GM10847 (cell line): ENCODE results near the gene KDSR.

Source experiments
- POLR2A ChIP-seq: IDR thresholded peaks from 2 replicates; pipeline ENCODE4 v1.6.1; 2011; ENCODE audit not compliant: insufficient read length; ENCODE audit errors: extremely low read depth

Gene KDSR

DNA sequence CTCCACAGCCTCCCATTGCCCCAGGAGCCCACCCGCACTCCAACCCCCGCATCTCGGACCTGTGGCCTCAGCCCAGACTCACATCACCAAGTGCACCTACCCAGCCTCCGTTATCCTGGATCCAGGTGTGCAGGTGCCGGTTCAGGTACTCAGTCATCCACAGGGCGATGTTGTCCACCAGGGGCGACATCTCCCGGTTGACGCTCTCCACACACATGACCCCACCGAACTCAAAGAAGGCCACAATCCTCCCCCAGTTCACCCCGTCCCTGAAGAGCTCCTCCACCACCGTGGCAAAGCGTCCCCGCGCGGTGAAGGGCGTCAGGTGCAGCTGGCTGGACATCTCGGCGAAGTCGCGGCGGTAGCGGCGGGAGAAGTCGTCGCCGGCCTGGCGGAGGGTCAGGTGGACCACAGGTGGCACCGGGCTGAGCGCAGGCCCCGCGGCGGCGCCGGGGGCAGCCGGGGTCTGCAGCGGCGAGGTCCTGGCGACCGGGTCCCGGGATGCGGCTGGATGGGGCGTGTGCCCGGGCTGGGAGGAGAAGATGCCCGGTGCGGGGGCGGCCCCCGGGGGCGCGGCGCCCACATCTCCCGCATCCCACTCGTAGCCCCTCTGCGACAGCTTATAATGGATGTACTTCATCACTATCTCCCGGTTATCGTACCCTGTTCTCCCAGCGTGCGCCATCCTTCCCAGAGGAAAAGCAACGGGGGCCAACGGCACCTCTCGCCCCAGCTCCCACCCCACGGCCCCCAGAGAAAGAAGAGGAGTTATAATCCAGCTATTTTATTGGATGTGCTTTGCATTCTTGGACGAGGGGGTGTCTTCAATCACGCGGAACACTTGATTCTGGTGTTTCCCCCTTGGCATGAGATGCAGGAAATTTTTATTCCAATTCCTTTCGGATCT, 48.8 kb downstream of the KDSR start:
- peak; percentile 54 for TF ChIP-seq POLR2A

DNA sequence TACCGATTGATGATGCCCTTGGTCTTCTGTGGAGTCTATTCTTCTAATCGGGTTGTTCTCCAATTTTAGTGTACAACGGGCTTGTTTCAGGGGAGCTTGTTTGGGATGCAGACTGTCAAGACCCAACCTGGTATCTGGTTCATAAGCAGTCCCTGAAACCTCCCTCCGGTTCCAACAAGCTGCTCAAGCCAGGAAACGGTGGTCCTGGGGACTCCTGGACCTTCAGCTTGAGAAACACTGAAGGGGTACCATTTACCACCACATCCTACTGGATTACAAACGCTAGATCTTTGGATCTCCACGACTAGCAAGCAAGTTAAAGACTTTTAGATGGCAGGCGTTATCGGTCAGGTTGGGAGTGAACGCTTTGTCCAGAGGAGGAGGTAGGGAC, 49.5 kb downstream of the KDSR start:
- no peak for TF ChIP-seq POLR2A

DNA sequence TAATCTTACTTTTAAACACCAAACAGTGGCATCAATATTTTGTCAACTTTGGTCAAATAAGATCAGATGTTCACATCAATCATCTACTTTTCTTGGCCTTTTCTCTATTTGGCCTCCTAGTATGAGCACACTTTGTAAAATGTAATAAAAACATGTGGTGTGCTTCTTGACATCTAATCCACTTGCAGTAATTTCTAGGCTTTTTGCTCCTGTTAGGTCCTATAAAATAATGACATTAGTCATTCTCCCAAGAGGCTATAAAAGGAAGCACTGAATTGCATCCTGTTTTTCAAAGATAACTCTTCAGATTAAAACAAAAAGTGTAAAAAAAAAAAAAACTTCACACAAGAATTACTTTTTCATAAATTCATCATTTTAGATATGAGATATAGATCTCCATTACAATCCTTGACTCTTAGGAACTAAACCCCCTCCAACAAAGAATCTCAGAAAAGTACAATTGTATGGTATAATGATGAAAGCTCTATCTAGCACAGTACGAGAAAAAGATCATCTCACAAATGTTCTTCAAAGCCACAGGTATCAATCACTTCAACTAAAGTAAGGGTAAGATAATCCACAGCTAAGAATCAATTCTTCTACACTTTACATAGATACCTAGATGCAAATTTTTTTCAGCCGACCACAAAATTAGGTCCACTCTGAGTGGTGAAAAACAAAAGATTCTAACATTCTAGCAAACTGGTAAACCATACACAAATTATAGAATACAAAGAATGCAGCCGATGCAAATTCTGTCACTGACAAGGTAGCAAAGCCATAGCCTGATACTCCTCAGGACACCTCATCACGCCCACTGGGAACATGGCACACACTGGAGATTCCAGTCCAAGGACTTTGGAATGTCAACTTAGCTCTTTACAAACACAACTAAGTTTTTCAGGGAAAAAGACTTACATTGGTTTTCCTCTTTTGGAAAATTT, 50.1 kb downstream of the KDSR start:
- TF ChIP-seq POLR2A, result peak; percentile 49

DNA sequence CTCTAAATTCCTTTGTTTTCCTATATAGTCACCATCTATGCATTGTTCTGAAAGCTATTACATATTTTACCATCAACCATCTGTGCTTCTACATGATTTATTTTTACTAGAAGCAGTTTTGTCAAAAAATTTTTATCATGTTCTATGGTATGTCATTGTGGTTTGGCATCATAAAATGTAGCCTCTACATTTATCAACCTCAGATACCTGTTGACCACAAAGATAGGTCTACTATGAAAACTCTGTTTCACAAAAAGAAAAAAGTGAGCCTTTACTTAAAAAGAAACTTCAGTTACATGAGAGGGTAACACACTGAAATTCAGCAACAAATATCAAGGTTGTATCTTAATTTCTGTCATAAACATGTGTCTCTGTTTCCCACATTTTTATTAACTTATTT, 51.1 kb downstream of the KDSR start:
- peak; percentile 14 for TF ChIP-seq POLR2A

DNA sequence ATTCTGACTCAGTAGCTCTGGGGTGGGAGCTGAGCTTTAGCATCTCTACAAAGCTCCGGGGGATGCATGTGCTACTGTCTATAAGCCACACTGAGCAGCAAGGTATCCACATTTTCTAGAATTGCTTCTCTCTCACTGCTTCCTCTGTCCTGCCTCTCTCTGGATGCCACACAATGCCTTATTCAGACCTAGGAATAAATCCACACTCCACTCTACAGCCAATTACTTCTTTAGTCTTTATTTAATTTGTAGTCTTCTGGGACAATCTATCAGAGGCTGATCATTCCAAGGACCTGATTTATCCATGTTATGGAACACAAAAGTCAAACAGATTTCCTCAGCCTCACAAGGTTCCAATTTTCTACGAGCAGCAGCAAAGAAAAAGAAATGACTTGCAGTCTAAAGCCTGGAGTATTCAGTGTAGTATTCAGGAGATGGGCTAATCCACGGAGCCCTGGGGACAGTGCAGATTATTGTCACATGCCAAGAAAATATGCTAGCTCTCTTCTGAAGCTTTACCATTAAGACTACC, 51.8 kb downstream of the KDSR start:
- TF ChIP-seq POLR2A, result no peak

DNA sequence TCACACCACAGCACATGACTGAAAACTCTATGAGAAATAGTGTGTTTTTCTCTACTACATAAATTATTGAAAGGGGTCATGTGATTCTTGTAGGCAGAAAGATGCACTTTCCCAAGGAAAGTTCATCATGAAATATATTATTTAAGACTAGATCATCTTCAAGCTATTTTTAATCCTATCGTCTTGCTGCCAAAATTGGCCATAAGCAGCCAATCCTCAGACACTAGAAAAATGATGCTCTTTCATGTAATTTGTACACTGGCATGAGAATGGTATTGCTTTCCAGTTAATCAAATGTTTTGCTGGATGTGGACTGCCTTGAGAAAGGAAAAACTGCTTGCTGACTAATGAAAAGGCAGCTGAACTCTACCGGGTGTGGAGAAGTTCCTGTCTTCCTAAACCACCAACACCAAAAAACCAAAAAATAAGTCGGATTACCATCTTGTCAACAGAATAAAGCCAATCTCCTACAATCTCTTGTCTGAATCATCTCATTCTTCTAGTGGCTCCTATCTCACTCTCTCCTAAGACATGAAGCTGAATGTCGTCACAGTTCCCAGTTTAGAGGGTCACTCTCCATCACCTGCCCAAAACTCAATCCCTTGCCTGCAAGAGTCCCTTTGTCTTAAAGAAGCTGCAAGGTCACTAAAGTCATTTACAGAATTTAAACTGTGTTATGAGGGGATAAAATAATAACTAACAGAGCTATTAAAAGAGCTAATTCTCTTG, 52.8 kb downstream of the KDSR start:
- TF ChIP-seq POLR2A, result no peak

DNA sequence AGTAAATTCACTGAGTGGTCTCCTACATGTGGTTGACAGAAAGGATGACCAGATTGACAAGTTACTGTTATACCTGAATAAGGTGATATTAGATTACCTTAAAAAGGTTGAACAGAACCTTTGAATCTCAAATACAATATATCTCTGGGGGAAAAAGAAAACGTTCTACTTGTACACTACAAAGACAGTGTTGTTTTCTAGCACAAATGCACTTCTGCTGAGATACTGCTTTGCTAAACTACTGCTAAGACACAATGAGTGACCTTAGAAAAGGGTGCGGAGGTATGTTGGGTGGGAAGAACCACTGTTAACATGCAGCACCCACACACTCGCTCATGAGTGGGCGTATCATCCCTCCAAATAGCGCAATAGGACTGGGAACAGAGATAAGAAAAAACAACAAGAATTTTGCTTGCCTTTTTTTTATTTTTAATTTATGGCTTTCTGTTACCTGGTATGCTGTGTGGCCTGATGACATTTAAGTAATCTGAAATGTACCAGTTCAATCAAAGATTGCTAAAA, 53.5 kb downstream of the KDSR start:
- no peak for TF ChIP-seq POLR2A

DNA sequence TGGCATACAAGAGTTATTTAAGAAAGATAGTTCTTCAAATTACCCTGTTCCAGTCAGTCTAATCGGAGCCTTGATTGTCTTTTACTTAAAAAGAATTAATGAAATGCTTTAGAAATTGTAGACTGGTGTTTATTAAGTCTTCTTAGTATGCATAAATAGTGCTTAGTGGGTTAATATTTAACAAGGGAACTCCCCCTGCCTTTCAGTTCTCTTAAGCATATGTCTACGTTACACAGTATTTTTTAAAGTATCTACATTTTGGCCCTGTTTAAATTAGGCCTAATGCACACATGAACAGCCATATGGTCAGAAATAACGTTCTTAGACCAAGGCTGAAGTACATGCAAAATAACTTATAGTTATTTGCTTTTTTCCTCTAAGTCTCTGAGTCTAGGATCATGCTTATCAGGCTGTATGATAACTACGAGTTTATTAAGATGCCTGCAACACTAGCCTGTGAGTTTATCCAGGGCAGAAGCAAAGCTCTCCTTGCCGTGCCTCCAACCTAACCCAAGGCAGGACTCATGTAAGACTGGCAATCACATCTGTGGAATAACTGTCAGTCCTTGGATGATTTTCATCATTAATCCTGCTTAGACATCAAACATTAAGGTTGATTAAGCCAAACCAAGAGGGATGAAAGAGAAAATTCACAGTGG, 54.1 kb downstream of the KDSR start:
- TF ChIP-seq POLR2A, result no peak

DNA sequence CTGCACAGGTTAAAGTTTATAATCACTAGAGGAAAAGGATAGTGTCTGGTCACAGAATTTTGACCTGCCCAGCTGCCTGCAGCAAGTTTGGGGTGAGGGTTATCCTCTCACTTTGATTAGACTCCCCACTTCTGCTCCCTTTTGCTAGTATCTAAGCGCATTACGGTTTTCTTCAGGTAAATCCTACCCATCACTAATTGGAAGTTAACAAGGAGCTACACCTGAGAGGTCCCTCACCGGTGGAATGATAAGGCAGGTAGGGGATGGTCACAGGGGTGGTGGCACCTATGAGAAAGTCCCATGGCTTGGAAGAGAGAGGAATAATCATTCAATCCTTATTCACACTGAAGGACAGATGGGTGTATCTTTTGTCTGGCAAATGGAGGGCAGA, 55.0 kb downstream of the KDSR start:
- TF ChIP-seq POLR2A, result no peak

DNA sequence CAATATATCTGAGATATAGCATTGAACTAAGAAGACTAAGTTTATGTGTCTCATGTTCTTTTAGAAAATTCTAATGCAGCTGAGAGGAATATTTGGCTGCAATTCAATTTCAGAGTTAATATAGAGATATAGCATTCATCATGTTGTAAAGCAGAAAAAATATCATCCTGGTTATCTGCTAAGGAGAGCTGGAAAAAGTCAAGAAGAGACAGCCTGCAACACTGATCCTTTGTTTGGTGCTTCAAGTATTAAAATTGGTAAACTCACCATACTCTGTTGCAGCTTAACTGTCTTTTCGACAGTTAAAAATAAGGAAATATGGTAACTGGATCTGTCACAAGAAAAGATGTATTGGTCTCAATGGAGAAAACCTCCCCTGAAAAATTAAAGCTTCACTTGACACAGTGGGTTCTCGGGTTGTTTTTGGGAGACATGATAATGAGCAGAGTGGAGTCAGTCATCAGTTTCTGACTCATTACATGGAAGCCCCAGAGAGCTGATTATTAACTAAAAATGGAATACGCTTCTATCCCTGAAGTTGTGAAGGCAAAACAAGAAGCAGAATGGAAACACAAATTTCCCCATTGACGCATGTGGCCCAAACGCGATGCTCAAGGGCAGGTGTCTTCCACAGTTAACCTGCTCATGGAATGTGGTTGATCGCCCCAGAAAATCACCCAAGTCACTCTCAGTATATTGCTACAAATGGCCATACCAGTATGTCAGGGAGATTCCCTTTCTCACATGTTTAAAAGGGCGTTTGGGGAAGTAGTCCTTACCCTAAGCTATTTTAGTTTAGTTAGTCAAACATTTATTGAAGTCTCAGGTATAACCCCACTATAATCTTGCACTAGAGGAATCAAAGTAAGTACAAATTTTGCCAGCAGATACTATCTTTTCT, 55.6 kb downstream of the KDSR start:
- TF ChIP-seq POLR2A, result no peak

DNA sequence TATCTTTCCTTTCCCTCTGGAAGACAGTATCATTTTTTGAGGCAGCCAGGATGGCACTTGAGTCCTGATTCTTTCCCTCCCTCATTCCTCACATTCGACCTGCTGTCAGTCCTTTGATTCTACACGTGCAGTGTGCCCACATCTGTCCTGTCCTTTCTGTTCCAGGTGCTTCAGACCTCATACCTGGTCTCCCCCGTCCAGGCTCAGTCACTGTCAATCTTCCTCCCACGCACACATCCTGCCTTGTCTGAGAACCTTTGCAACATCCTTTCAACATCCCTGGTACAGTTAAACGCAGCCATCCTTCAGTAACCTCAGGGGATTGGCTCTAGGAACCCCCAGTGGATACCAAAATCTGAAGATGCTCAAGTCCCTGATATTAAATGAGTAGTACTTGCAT, 57.6 kb downstream of the KDSR start:
- no peak for TF ChIP-seq POLR2A

DNA sequence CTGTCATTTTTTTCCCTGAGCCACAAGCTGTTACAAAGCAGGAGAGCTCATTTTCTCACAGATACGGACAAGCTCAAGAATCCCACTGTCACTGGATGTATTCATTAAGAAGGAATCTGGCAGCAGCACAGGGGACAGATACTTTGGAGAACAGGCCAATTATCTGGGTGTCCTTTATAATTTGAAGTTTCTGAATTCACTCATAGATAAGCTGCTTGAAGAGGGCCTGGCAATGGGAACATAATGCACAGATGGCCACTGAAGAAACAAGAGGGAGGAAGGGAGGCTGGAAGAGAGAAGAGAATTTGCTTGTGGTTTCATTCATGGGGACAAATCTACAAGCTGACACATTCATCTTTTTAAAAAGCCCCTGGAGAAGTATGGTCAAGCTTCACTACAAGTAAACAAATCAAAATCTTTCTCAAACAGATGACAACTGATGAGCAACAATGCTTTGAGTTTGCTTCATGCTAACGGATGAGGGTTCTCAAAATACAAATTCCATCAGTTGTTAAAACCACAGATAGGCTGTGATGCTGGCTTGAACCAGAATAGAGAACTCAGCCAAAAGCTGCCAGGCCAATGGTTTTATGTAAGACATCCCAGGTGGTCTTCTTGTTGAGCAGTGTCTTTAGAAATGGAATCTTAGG, 59.3 kb downstream of the KDSR start:
- no peak for TF ChIP-seq POLR2A

DNA sequence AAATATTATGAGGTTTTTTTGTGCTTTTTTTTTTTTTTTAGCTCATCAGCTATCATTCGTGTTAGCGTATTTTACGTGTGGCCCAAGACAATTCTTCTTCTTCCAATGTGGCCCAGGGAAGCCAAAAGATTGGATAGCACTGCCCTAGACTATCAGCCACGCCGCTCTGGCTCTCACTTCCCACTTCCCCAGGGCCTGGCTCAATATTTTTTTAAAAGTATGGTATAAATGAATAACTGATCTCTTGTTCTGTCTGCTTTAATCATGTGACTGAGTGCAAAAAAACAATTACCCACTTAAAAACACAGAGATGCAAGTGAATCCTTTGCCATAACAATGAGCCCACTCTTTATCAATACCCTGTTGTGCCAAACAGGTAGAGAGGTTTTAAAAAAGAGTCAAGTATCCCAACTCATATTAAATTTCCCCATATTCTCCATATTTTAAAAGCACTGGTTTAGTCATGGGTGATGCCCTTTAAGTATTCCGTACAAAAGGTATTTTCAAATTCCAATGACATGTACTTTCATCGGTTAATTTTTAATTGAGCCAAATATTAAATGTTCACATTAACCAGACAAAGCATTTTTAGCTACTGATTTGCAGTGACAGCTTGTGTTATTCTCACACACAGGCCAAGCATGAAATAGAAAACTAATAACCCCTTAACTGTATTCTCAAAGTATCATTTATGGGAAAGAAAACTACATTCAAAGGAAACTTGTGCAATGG, 60.0 kb downstream of the KDSR start:
- TF ChIP-seq POLR2A, result no peak

DNA sequence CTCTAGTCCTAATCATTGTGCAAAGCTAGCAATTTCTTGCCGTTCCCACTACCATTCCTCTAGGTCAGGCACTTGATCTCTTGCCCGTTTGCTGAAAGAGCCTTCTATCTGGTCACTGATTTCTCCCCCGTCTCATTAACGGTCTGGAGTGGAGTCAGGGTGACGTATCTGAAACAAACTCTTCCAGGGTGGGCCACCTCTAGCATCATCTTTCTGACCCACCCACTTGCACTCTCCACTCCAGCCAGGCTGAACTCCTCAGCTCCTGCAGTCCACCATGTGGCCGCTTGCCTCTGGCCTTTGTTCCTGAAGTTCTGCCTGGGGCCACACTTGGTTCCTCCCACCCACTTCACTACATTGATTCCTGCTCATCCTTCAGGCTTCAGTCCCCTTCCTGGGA, 60.8 kb downstream of the KDSR start:
- no peak for TF ChIP-seq POLR2A
